Measurements from ENCODE around the gene KCNN1.

The KCNN1 gene

GRCh38 chr19:17997969-17998826 is 31.3 kb downstream of the KCNN1 start:
- TF ChIP-seq PPARA (CRISPR knock-in tag; IDR thresholded peaks at IDR 0.05; ENCODE audit: borderline replicate concordance) (no peak), OSR1 (CRISPR knock-in tag; IDR thresholded peaks at IDR 0.05) (no peak), ZNF8 (CRISPR knock-in tag; IDR thresholded peaks at IDR 0.05) (no peak), ZFP3 (CRISPR knock-in tag; IDR thresholded peaks at IDR 0.05) (no peak), ZC3H10 (CRISPR knock-in tag; IDR thresholded peaks at IDR 0.05) (no peak), TSHZ2 (CRISPR knock-in tag; IDR thresholded peaks at IDR 0.05) (no peak), TCF4 (CRISPR knock-in tag; IDR thresholded peaks at IDR 0.05; ENCODE audit: borderline replicate concordance) (no peak), TOX (CRISPR knock-in tag; IDR thresholded peaks at IDR 0.05; ENCODE audit: borderline replicate concordance) (no peak), ISL1 (CRISPR knock-in tag; IDR thresholded peaks at IDR 0.05) (no peak), CSRNP3 (CRISPR knock-in tag; IDR thresholded peaks at IDR 0.05) (no peak), ARNTL (CRISPR knock-in tag; IDR thresholded peaks at IDR 0.05; ENCODE audit: borderline replicate concordance, low read depth) (no peak), GLIS3 (CRISPR knock-in tag; IDR thresholded peaks at IDR 0.05) (no peak), ESRRG (CRISPR knock-in tag; IDR thresholded peaks at IDR 0.05) (no peak), POU6F1 (CRISPR knock-in tag; IDR thresholded peaks at IDR 0.05; ENCODE audit: borderline replicate concordance, low read depth) (no peak), ZFP30 (CRISPR knock-in tag; IDR thresholded peaks at IDR 0.05) (no peak), BACH2 (CRISPR knock-in tag; IDR thresholded peaks at IDR 0.05; ENCODE audit: borderline replicate concordance) (no peak)
- no peak for ATAC-seq

GRCh38 chr19:17998827-17999150 is 31.9 kb downstream of the KCNN1 start:
- TF ChIP-seq CSDC2 (CRISPR knock-in tag; IDR thresholded peaks at IDR 0.05) = no peak
- TF ChIP-seq CREB5 (CRISPR knock-in tag; IDR thresholded peaks at IDR 0.05; ENCODE audit: low read depth) = no peak
- TF ChIP-seq BACH2 (CRISPR knock-in tag; IDR thresholded peaks at IDR 0.05; ENCODE audit: borderline replicate concordance) = no peak
- no peak for TF ChIP-seq PPARA (CRISPR knock-in tag; IDR thresholded peaks at IDR 0.05; ENCODE audit: borderline replicate concordance)
- TF ChIP-seq ESRRG (CRISPR knock-in tag; IDR thresholded peaks at IDR 0.05) = no peak
- TF ChIP-seq ZFP3 (CRISPR knock-in tag; IDR thresholded peaks at IDR 0.05) = no peak
- no peak for TF ChIP-seq ZFP30 (CRISPR knock-in tag; IDR thresholded peaks at IDR 0.05)
- TF ChIP-seq CSRNP3 (CRISPR knock-in tag; IDR thresholded peaks at IDR 0.05) = no peak
- TF ChIP-seq GLIS3 (CRISPR knock-in tag; IDR thresholded peaks at IDR 0.05) = no peak
- TF ChIP-seq ZNF8 (CRISPR knock-in tag; IDR thresholded peaks at IDR 0.05) = no peak
- TF ChIP-seq ARNTL (CRISPR knock-in tag; IDR thresholded peaks at IDR 0.05; ENCODE audit: borderline replicate concordance, low read depth) = no peak
- TF ChIP-seq ZNF565 (CRISPR knock-in tag; conservative IDR thresholded peaks at IDR 0.05; ENCODE audit: low read depth) = no peak
- TF ChIP-seq TOX (CRISPR knock-in tag; IDR thresholded peaks at IDR 0.05; ENCODE audit: borderline replicate concordance) = no peak
- no peak for TF ChIP-seq ZNF70 (CRISPR knock-in tag; IDR thresholded peaks at IDR 0.05)
- no peak for TF ChIP-seq RARB (CRISPR knock-in tag; IDR thresholded peaks at IDR 0.05)
- no peak for TF ChIP-seq ZC3H10 (CRISPR knock-in tag; IDR thresholded peaks at IDR 0.05)
- TF ChIP-seq ISL1 (CRISPR knock-in tag; IDR thresholded peaks at IDR 0.05) = no peak
- TF ChIP-seq PATZ1 (CRISPR knock-in tag; IDR thresholded peaks at IDR 0.05; ENCODE audit: borderline replicate concordance) = no peak
- TF ChIP-seq POU6F1 (CRISPR knock-in tag; IDR thresholded peaks at IDR 0.05; ENCODE audit: borderline replicate concordance, low read depth) = no peak
- no peak for ATAC-seq

Measured in SK-N-SH treated with all-trans-retinoic acid at 6 μM for 48 hours (cell line).